NCI-H128 (cell line): ENCODE data around the gene PCSK6.

ENCODE experiments used
- DNase-seq: peaks from one replicate; lab custom pipeline; 2025; ENCODE audit not compliant: unreplicated experiment; lab: John Stamatoyannopoulos, UW

The PCSK6 gene

DNA sequence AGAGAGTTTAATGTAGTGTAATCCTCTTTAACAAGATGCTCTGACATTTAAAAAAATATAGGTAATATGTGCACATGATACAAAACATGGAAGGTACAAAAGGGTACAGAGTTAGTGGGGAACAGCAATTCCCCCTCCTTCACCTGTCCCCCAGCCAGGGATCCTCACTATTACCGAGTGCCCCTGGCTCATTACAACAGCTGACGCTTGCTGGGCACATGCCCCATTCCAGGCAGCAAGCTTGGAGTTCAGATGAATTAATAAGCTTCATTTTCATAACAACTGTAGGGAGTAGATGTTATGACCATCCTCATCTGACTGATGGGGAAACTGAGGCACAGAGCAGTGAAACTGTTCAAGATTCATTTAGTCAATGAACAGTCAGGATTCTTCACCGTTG is 41.2 kb downstream of the PCSK6 start:
- DNase-seq: no peak

DNA sequence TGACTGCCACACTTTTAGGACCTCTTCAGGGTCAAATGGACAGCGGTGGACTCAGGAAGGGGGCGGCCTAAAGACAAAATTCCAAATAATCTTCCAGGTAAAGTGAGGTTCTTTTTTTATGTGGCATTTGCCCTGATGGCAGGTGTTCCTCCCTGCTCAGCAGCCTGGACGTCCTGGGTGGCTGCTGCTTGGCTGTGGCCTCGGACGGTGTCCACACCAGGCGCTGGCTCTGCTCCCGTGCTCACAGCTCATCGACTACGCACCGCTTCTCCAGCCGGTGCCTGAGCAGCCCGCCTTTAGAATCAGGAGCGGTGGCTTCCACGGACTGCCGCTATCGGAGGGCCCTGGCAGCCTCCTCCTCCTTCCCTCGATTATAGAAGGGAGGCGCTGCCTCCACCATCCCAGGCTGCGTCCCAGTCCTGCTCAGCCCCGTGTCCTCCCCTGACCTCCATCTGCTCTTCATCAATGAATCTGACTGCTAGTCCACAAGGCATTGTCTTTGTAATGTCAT is 41.9 kb downstream of the PCSK6 start:
- DNase-seq: no peak

DNA sequence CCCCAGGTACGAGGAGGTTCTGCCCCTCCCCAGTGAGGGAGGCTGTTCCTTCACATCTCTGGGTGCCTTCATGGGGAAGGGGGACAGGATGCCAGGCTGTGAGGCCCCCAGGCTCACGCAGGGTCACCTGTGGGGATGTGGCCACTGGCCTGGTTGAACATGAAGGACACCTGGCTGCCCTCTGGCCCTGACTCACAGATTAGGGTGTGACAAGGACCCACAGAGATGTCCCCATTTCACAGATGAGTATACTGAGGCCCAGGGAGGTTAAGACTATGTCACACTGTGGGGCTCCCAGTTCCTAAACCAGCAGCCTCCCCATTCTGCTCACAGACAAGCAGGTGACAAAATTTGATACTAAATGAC is 42.4 kb downstream of the PCSK6 start:
- no peak for DNase-seq

DNA sequence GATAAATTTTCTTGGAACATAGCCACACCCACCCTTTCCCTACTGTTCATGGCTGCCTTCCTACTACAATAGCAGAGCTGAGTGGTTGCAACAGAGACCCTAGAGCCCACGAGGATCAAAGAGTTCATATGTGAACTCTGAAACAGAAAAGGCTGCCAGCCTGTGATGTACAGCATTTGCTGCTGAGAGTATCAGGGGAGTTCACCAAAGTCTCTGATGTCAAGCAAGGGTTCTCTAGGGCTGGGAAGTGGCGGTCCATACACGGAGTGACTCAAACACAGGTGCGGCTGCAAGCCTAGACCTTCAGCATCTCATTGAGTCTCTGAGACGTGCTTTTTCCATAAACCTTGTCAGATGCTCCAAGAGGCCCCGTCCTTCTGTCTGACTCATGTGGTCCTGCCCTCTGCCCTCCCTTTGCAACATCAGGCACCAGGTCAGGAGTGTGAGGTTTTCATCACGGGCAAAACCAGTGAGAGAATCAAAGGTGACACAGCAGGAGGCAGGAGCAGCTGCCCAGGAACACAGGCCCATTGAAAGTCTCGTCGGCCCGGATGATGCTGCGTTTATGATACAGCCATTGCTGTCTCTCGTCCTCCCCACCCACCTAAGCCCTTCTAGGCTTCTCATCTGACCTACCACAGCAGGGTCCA is 42.9 kb downstream of the PCSK6 start:
- DNase-seq: no peak

DNA sequence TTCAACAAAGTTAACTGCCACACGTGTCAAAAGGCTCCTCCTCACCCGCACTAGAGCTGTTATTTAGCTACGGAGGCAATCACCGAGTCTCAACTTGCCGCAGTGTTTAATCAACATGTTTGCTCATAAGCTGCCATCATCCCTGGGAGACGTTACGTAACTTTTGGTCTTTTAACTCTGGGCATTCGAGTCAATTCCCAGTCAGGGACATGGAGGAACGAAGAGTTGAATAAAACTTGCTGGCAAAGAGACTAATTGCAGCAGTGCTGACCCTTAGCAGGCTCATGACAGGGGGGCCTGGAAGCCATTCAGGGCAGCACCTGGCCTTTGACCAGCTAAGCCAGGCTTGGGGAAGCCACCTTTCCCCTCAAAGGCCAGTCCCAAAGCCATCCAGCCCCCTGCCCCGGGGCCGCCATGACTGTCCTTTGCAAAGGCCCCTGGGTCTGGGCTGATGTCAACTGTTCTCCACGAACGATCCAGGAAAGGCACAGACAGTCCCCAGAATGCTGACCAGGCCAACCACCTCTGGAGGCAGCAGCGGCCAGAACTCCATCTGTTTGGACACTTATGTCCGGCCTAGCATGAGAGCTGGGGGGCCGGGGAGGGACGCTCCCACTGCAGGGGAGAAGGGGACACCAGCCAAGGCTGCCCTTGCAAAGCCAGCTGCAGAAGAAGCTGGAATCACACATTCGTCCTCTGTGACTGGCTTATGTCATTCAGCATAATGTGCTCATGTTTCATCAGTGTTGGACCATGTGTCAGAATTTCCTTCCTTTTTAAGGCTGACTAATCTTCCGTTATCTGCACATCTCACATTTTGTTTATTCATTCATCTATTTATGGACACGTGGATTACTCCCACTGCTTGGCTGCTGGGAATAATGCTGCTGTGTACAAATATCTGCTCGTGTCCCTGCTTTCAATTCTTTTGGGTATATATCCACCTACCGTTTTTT is 43.7 kb downstream of the PCSK6 start:
- no peak for DNase-seq

DNA sequence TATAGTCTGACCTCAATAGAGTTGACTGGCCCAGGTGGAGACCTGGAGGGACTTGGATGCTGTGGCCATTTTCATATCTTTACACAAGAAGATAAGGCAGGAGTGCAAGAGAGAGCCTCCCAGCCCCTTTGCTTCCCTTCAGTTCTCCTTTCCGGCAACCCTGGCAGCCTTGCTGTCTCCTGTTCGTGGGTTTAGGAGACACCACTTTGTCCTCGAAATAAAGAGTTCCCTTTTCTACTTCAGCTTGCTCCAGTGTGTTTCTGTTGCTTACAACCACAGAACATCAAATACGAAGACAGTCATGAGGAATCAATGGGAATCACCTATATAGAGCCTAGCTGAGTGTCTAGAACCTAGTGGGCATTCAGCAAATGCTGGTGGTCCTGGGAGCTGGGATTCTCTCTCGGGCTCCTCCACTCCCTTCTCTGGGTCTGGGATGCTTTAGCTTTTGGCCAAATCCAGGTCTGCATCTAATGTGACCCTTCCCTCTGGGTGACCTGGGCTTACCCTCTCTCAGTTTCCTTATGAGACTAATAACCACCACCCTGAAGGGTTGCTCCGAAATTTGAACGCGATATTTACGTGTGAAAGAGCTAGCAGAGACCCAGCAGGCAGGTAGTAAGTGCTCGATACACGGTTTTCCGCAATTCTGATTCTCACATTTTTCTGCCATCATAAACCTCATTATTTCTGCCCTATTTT is 44.5 kb downstream of the PCSK6 start:
- DNase-seq: no peak

DNA sequence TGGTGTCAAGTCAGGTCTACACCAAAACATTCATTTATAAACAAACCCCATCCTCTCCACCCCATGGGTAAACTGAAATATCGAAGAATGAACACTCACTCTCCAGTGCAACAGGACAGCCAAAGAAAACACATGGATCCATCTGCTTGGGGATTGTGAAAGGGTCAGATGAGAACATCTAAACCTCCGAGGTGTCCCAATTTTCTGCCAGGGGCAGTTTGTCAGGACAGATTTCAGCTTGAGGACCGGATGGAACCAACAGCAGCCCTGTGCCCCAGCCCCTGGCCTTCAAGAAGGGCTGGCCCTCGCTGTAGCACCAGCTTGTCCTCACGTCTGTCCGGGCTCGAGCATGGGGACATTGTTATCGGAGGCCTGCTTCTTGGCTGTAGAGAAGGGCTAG is 45.5 kb downstream of the PCSK6 start:
- no peak for DNase-seq

DNA sequence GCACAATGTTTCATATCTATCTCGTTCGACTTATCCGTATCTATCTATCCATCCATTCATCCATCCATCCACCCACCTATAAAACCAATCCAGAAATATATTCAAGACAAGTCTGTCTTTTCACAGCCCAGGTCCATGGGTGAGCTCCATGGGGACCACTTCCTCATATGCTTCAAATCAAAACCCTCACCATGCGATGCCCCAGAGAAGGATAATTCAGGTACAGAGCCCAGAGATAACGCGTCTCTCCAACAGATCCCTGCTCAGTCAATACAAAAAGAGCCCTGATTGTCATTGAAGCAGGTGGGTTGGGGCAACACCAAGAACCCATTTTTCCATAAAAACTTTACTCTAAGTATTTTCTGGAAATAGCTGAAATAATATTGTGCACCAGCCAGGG is 47.2 kb downstream of the PCSK6 start:
- no peak for DNase-seq

DNA sequence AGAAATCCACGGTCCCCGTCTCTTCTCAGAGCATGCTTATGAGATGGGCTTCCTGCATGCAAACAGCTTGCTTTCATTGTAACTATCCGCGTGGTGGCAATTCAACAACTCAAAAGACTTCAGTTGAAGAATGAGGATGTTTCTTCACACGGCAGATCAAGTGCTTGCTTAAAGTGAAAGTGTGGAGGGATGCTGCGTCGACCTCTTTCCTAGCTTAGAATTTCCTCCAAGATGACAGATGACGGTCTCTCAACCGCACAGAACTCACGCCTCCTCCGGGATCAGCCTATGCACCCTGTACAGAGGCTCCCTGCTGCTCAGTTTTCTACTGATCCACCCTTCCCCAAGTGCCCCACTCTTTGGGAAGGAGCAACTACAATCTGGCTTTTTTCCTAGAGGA is 47.8 kb downstream of the PCSK6 start:
- no peak for DNase-seq

DNA sequence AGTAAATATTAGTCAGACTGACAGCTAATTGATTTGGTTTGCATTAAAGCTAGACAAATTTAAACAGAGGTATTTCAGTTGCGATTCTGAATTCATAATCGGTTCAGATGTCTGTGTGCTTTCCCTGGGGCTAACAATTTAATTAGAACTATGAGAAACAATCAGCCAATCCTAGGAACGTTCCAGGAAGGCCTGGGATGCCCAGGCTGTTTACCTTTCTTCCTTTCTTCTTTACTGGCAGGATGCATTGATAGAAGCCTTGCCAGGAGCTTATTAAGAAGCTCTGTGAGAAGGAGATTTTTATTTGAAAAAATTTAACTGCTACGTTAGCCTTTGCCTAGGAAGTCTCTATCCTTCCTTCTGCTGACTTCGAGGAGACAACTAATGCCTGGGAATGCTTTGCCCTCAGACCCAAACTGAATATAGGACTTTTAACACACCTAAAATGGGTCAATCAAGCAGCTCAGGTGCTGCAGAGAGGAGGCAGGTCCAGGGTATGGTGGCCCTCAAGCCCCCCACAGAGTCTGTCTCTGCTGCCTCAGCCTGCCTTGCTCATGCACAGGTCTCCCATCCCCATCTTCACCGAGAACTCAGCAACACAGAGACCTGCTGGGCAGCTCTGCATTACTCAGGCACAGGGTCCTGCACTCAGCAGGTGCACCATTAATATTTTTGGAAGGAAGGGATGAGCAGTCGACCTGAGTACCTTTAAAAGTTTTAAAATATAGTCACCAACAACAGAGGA is 48.5 kb downstream of the PCSK6 start:
- no peak for DNase-seq

DNA sequence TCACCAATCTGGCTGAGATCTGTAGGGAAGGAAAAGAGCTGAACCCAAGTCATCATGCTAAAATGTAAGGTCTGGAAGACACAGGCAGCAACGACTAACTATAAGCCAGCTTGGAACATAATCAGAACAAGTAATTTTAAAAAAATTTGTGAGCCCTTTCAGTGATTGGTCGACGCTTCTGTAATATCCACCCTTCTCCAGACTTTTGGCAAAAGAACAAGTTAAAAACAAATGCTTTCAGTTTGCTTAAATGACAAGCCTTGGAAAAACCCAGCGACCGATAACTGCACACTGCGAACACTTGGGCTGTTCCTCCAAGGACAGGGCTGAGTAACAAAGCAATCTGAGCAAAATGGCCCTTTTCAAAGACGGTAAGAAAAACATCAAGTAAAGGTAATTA is 49.6 kb downstream of the PCSK6 start:
- no peak for DNase-seq

DNA sequence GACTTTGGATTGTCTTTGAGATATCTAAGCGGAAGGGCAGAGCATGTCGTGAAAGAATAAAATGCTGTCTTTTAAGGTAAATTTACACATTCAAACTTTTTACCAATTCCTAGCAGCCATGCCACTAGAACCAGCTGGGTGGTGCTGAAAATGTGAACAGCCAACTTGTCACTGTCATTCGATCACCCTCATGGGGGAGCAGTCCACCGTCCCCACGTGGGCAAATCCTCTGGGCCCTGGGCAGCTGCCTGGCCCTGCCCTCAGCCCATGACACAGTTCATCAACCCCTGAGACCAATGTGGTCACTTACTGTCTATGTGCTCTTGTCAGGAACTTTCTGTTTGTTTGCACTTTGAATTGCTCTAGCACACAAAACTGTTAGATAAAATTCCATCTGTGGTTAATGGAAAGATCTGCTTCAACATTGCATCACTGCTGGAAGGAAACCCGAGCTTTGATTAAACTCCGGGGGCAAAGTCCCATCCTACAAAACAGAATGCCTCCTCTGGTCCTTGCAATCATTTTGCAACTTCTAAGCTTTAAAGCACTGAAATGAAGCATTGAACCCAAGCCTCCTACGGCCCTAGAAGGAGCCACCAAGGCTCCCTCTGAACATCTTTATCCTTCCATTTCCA is 50.1 kb downstream of the PCSK6 start:
- DNase-seq: no peak

DNA sequence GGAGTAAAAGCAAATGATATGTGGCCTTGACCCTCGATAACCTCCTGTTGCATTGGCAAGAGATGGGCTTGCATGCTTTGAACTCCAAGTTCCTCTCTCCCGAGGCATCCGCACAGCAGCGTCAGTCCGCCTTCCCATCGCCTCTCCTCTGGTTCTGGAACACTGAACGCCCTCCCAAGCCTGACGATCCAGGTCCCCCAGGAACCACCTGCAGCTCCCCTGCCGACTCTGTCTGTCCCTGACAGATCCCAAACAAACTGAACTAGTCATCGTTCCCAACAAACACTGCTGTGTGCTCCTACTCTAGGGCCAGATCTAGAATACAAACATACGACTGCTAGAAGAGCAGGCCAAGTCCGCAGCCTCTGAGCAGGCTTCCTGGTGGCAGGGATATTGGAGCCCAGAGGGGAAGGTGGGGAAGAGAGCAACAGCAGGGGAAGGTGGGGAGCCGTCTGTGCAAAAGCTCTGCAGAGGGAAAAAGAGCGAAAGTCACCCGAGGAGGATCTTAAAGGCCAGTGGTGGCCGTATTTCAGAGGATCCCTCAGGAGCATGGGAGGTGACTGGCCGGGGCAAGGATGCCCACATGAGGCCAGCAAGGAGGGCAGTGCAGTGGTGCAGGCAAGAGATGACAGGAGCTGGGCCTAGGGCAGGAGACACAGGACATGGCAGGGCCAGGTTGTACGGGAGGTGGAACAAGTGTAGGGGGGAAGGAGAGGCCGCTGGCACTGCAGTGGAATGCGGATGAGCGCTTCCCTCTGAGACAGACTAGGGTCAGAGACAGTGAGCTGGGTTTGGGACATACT is 50.8 kb downstream of the PCSK6 start:
- DNase-seq: no peak

DNA sequence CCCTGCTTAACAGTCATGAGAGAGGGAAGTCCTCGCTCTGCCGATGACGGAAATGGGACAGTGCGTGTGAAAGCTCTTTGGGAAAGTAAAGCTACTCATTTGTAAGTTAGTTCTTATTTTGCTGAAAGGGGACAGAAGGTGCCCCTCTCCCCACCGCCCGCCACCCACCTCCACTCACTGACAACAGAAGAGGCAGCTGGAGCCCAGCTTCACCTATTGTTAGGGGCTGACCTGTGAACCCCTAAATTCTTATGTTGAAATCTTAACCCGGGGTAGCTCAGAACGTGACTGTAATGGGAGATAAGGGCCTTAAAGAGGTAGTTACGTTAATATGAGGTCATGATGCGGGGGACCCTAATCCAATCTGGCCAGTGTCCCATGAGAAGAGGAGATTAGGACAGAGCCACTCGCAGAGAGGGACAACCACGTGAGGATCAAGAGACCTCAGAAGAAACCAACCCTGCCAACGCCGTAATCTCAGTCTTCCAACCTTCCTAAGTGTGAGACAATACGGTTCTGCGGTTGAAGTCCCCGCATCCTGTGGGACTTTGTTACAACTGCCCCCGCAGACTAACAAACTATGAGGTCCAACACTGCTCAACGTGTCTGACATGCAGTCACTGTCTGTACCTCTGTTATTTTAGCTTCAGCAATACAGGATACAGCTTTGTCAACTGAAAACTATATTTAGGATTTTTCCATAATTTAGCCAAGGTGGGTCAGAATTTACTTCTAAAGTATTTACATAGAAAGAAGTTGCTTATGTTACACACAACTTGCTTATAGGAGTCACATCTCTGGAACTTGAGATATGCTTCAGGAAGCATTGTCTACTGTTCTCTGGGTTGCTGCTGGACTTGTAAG is 51.7 kb downstream of the PCSK6 start:
- no peak for DNase-seq

DNA sequence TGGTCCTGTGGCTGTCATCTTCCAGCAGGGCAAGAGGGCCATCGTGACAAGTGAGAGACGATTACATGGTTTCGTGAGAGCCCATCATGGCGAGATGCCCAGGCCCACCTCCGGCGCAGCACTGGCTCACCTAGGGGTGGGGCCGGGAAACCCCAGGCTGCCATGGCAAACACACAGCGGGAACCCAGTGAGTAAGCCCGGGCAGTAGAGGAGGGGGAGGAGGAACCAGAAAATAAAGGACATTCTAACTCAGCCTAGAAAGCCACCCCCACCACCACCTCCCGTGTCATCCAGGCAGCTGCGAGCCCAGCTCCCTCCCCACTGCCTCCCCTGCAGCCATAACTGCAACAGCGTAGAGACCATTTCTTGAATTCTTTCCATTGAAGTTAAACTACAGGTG is 52.3 kb downstream of the PCSK6 start:
- no peak for DNase-seq

DNA sequence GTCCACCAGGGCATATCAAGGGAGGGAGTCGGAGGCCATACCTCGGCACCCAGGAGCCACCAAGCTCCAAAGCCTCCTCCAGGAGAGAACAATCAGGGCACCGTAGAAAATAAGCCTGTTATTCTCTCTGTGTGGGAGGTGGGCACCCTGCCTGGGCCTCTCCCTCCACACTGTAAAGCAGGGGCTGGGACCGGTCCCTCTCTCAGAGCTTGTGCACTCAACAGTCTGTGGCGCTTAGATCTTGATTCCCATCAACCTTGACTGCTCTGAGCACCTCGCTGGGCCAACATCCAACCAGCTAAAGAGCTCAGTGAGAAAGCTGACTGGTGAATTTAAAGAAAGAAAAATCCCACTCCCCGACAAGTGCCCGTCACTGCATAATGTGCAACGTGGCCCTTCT is 53.0 kb downstream of the PCSK6 start:
- no peak for DNase-seq

DNA sequence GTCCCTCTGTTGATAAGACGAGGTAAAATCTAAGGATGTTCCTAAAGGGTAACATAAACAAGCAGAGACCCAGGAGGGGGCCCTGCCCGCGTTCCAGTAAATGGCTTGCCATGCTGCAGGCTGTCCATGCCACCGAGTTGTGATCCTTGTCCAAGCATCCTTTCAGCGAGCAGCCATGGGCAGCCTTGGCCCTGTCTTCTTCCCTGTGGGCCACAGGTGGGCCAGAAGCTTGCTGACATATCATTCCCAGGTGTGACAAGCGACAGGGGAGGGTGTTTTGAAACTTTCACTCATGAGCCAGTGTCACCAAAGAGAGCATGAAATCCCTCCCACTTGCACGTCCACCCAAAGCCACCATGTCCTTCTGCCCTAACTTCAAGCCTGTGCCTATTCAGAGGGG is 53.7 kb downstream of the PCSK6 start:
- DNase-seq: no peak

DNA sequence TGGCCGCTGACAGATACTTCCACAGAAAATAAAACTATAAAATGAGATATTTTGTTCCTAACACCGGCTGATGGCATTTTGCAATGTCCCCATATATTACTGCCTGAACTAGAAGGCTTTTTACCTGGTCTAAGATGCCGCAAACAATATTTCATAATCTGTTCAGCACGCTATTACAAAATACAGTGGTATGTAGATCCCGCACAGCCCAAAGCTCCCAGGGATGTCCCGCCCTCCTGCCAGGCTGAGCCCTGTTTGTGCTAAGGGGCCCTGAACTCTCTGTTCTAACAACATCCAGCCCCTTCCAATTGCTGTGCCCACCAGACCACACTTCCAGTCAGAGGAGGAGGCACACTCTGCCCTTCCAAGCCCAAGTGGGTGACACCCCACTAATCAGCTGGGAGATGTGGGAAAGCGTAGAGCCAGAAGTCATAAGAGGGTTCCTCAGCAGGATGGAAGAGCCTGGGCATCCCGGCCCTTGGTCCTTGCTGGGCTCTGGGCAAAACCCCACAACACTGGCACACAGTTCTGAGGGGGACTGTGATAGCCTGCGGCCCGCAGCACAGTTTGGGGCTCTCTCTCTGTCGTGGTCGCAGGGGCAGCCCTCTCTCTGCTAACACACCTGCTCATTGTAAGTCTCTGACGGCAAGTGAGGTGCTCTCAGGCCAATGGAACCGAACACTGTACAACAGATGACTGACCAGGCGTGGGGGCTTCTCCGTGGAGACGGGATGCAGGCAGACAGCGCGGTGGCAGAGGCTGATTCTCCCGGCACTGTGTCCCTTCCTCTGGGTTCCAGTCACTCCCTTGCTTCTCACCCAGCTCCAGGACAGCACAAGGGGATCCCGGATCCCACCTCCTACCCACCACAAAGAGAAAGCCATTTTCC is 55.2 kb downstream of the PCSK6 start:
- no peak for DNase-seq
